B cell (primary cell): ENCODE results near the gene PPP1R36. TPM values are rescaled to one million over a fixed set of nuclear protein-coding genes. Genes with fewer than 3 reads are reported as not detected.

Experiments used
- ATAC-seq: fragments of 200-7000 bp; cut with Tn5 transposase; one replicate; pipeline ENCODE4 v1.10.0; 2021; ENCODE audit warnings: low read depth, mild to moderate bottlenecking, moderate number of reproducible peaks, moderate library complexity
- CTCF ChIA-PET: fragments of 350-600 bp; sonication (Branson Sonifier 250); formaldehyde crosslinking; loops from one replicate; lab custom pipeline; 2021; ENCODE audit warnings: antibody characterized with exemption, inconsistent platforms; lab: Charles Lee
- POLR2A ChIA-PET: fragments of 350-600 bp; sonication (Branson Sonifier 250); formaldehyde crosslinking; loops from one replicate; lab custom pipeline; 2021; ENCODE audit warnings: antibody characterized with exemption; lab: Charles Lee
- DNase-seq: peaks from one replicate; pipeline ENCODE4 v3.0.0; 2013
- H2AFZ ChIP-seq: 2 replicates; pipeline ENCODE4 v1.6.1; 2012; ENCODE audit warnings: mild to moderate bottlenecking, low read depth, low read length; ENCODE audit not compliant: insufficient read depth, poor library complexity, severe bottlenecking
- H3K27ac ChIP-seq, 2 donors: 1 replicate in 1 of 2; 2 replicates in 1 of 2; pipeline ENCODE4 v1.5.1; 2012 to 2013; ENCODE audit warnings: low read length in 2 of 2, mild to moderate bottlenecking in 2 of 2, moderate library complexity in 1 of 2
- H3K27me3 ChIP-seq, 4 experiments: fragments of 200-600 bp in 1 of 4; sonication (generic) in 1 of 4; replicated peaks in 1 of 4; 1 replicate in 2 of 4; 2 replicates in 2 of 4; pipeline versions ENCODE4 v1.6.1 to v1.7.0; 2013 to 2016; ENCODE audit warnings: low read length in 3 of 4, mild to moderate bottlenecking in 2 of 4, mixed read lengths in 1 of 4, moderate library complexity in 1 of 4; ENCODE audit not compliant: insufficient read depth in 4 of 4, control insufficient read depth in 3 of 4; ENCODE audit errors: control extremely low read depth in 1 of 4
- H3K36me3 ChIP-seq, 2 experiments: replicated peaks in 1 of 2; 1 replicate in 1 of 2; 2 replicates in 1 of 2; pipeline versions ENCODE4 v1.6.1 to v1.7.1; 2013; ENCODE audit warnings: low read length in 1 of 2; ENCODE audit not compliant: insufficient read depth in 2 of 2, control insufficient read depth in 1 of 2; ENCODE audit errors: control extremely low read depth in 1 of 2, extremely low read depth in 1 of 2
- H3K4me1 ChIP-seq, 2 donors: fragments of 200-600 bp in 1 of 2; sonication (generic) in 1 of 2; 1 replicate in 1 of 2; 2 replicates in 1 of 2; pipeline versions ENCODE4 v1.5.1 to v1.6.1; 2013 to 2017; ENCODE audit warnings: low read length in 2 of 2; ENCODE audit not compliant: control insufficient read depth in 2 of 2, insufficient read depth in 2 of 2
- H3K4me2 ChIP-seq: replicated peaks from 2 replicates; pipeline ENCODE3; 2012; ENCODE audit warnings: mild to moderate bottlenecking, low read depth, low read length; ENCODE audit not compliant: poor library complexity, severe bottlenecking
- H3K4me3 ChIP-seq, 5 experiments: fragments of 200-600 bp in 1 of 5; sonication (generic) in 1 of 5; 1 replicate in 3 of 5; 2 replicates in 2 of 5; pipeline versions ENCODE4 v1.5.1 to v1.7.0; 2011 to 2016; ENCODE audit warnings: low read length in 4 of 5, mild to moderate bottlenecking in 4 of 5, low read depth in 2 of 5, control low read depth in 1 of 5, moderate library complexity in 1 of 5; ENCODE audit not compliant: insufficient read depth in 1 of 5; ENCODE audit errors: control extremely low read depth in 1 of 5, extremely low read depth in 1 of 5
- H3K79me2 ChIP-seq: fragments of 200-600 bp; sonication (generic); one replicate; pipeline ENCODE4 v1.6.0; 2016; ENCODE audit warnings: low read length; ENCODE audit not compliant: control insufficient read depth, insufficient read depth
- H3K9ac ChIP-seq: fragments of 200-600 bp; sonication (generic); 2 replicates; pipeline ENCODE4 v1.6.1; 2017; ENCODE audit warnings: mild to moderate bottlenecking, low read length, moderate library complexity
- H3K9me3 ChIP-seq, 3 donors: one replicate each; pipeline versions ENCODE4 v1.6.1 to v1.7.1; 2013; ENCODE audit warnings: low read length in 2 of 3; ENCODE audit not compliant: control insufficient read depth in 2 of 3, insufficient read depth in 1 of 3; ENCODE audit errors: control extremely low read depth in 1 of 3
- H4K20me1 ChIP-seq: 2 replicates; pipeline ENCODE4 v1.6.0; 2012; ENCODE audit warnings: mild to moderate bottlenecking, low read length; ENCODE audit not compliant: insufficient read depth, control insufficient read depth, poor library complexity, severe bottlenecking
- H3K27ac Mint-ChIP-seq: one replicate; pipeline ENCODE4 v1.8.0; 2021; ENCODE audit warnings: mixed read lengths
- H3K27me3 Mint-ChIP-seq: one replicate; pipeline ENCODE4 v1.8.0; 2021; ENCODE audit warnings: mixed read lengths
- H3K4me1 Mint-ChIP-seq: one replicate; pipeline ENCODE4 v1.8.0; 2021; ENCODE audit warnings: mixed read lengths
- H3K4me3 Mint-ChIP-seq: one replicate; pipeline ENCODE4 v1.8.0; 2021; ENCODE audit warnings: mixed read lengths
- H3K9me3 Mint-ChIP-seq: one replicate; pipeline ENCODE4 v1.8.0; 2022; ENCODE audit warnings: mixed read lengths; ENCODE audit not compliant: insufficient read depth
- CTCF ChIP-seq: fragments of 200-600 bp; IDR thresholded peaks from one replicate; pipeline ENCODE4 v1.8.0; 2022; ENCODE audit warnings: antibody characterized with exemption, mild to moderate bottlenecking
- EZH2 ChIP-seq: IDR thresholded peaks from 2 replicates; pipeline ENCODE4 v1.6.1; 2012; ENCODE audit warnings: borderline replicate concordance, low read depth, mild to moderate bottlenecking, moderate library complexity, low read length; ENCODE audit not compliant: insufficient read depth, poor library complexity, severe bottlenecking
- WGBS: methylation state at CpG from one replicate; pipeline ENCODE4 v1.1.5; 2013; ENCODE audit warnings: missing lambda C conversion rate; ENCODE audit not compliant: insufficient coverage; 5-methylcytosine and 5-hydroxymethylcytosine counted together
- intact Hi-C: fragments of 100-400 bp; cut with micrococcal nuclease; formaldehyde crosslinking; loops from one replicate; pipeline ENCODE4 v1.10.0; 2022
- polyA plus RNA-seq: library from polyadenylated mRNA; depleted of rRNA; stranded (reverse); fragments of >200 nt; gene quantifications from 2 replicates; pipeline ENCODE4 v1.2.3, GENCODE V29; 2012
- total RNA-seq, 2 donors: library from RNA; stranded (reverse); fragments of 120-200 nt in 1 of 2; gene quantifications; 1 replicate in 1 of 2; 2 replicates in 1 of 2; pipeline versions ENCODE4 v1.2.3 to v1.2.4, GENCODE V29; 2013 to 2022

PPP1R36 gene
- total and polyA plus RNA-seq, 2 donors (not counting 1 experiment from before 2014, with no cell fraction given), result 0.06 TPM; not detected in 1

- no peak overlapping the region for H3K27ac ChIP-seq
- Mint-ChIP-seq H3K27ac (no peak overlapping the region), H3K4me1 (peaks cover 11% of the 10 kb centered on the region), H3K9me3 (no peaks in the 10 kb centered on the region), H3K27me3 (peaks cover 8% of the 10 kb centered on the region), H3K4me3 (no peak overlapping the region)
- no peak overlapping the region for H3K4me2 ChIP-seq
- intact Hi-C loops, result loop anchor here (2.0 to 5.0 kb wide), 3 partner anchors 94 to 204 kb away; partner anchors contain the start of gene HSPA2
- peak; percentile 96 for TF ChIP-seq CTCF
- TF ChIP-seq EZH2, result no peak
- peaks cover 5 to 20% of the 10 kb centered on the region in 2 donors for H3K4me1 ChIP-seq
- H4K20me1 ChIP-seq, result no peaks in the 10 kb centered on the region
- no peaks in the 10 kb centered on the region for H3K79me2 ChIP-seq
- H3K9ac ChIP-seq, result no peak overlapping the region
- DNase-seq (peak; percentile 77), ATAC-seq (peak; percentile 95)
- CTCF ChIA-PET, result interaction anchor here (0.7 to 4.7 kb wide), 30 partner anchors 8 to 625 kb away, joined by 3 to 55 read pairs (median 4); partner anchors contain the start of genes HSPA2 and PPP1R36
- H2AFZ ChIP-seq, result peak overlapping the region; percentile 40
- POLR2A ChIA-PET, result interaction anchor here (0.6 kb wide), 1 partner anchor 225 kb away, joined by 4 read pairs; no protein-coding TSS in a partner anchor
- peaks cover 0 to 9% (median 0%) of the 10 kb centered on the region in 3 donors for H3K9me3 ChIP-seq
- no peak overlapping the region for H3K4me3 ChIP-seq
- no peaks in the 10 kb centered on the region for H3K36me3 ChIP-seq
- WGBS, result 44% methylated on average over 13 of the region's 19 CpGs
- H3K27me3 ChIP-seq, result peaks cover 0 to 4% (median 0%) of the 10 kb centered on the region in 4 experiments
Observed at GRCh38 chr14:64636208-64636979, 86.6 kb downstream of the PPP1R36 start.
